Measurements from ENCODE around the gene RPL29. TPM values are rescaled to one million over a fixed set of nuclear protein-coding genes. Genes with fewer than 3 reads are reported as not detected.
A peak's percentile ranks its signal among the peaks of the same experiment; 100 is the strongest.

The RPL29 gene
- total and polyA plus RNA-seq, 2 of the 13 experiments (the other 11 are each of a cell fraction or from before 2014, with no cell fraction given) = 1,348 to 2,263 TPM

DNA sequence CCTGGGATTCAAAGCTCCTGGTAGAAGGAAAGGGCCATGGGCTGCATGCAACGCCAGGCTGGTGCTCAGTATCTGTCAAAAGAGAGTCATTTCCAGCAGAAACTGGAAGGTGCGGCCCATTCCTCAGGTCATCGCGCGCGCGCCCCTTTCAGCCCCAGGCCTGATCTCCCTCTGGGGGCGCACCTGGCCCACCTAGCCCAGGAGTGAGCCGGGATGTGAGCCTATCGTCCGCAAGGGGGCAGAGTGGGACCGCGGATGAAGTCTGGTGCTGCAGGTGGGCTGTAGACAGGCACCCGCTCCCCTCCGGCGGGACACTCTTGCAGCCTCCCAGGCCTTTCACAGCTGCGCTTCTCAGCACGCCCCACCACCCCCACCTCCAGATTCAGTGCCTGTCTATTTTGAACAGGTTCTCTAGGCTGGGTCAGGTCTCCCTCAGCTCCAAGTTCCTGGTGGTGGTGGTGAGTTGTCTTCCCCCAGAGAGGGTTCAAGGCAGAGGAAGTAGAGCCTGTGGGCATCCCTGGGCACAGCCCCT, 5.8 kb upstream of the RPL29 start (continued):
- TF ChIP-seq SIX1 (CRISPR knock-in tag; IDR thresholded peaks at IDR 0.05; ENCODE audit: borderline replicate concordance) (no peak), IRF2 (CRISPR knock-in tag; IDR thresholded peaks at IDR 0.05) (0 out of 2 replicates have a peak, but pooled peaks have one; percentile 39), GTF3A (CRISPR knock-in tag; conservative IDR thresholded peaks at IDR 0.05) (0 out of 2 replicates have a peak, but pooled peaks have one; percentile 61), ZNF431 (CRISPR knock-in tag; IDR thresholded peaks at IDR 0.05; ENCODE audit: borderline replicate concordance, low read depth) (no peak), ZNF326 (CRISPR knock-in tag; IDR thresholded peaks at IDR 0.05; ENCODE audit: borderline replicate concordance) (no peak), TBX3 (IDR thresholded peaks at IDR 0.05; ENCODE audit: borderline replicate concordance) (no peak), GATAD2A (CRISPR knock-in tag; IDR thresholded peaks at IDR 0.05) (peak; percentile 65; the same call in 1 of the 2 replicates), ZIK1 (CRISPR knock-in tag; IDR thresholded peaks at IDR 0.05; ENCODE audit: borderline replicate concordance, low read depth) (0 out of 2 replicates have a peak, but pooled peaks have one; percentile 28), BRD4 (CRISPR knock-in tag; IDR thresholded peaks at IDR 0.05) (no peak), ZNF790 (CRISPR knock-in tag; IDR thresholded peaks at IDR 0.05; ENCODE audit: borderline replicate concordance) (no peak), MTA3 (CRISPR knock-in tag; IDR thresholded peaks at IDR 0.05) (no peak), AFF4 (CRISPR knock-in tag; IDR thresholded peaks at IDR 0.05) (no peak), SETDB1 (CRISPR knock-in tag; IDR thresholded peaks at IDR 0.05; ENCODE audit: borderline replicate concordance) (no peak), HNRNPL (IDR thresholded peaks at IDR 0.05; ENCODE audit: low read depth, low read length) (no peak), ELF3 (CRISPR knock-in tag; IDR thresholded peaks at IDR 0.05) (peak; percentile 31; the same call in 1 of the 2 replicates), ZNF546 (CRISPR knock-in tag; conservative IDR thresholded peaks at IDR 0.05) (no peak), ZNF18 (CRISPR knock-in tag; IDR thresholded peaks at IDR 0.05; ENCODE audit: insufficient replicate concordance) (no peak)
- TF ChIP-seq, protein P1, sequence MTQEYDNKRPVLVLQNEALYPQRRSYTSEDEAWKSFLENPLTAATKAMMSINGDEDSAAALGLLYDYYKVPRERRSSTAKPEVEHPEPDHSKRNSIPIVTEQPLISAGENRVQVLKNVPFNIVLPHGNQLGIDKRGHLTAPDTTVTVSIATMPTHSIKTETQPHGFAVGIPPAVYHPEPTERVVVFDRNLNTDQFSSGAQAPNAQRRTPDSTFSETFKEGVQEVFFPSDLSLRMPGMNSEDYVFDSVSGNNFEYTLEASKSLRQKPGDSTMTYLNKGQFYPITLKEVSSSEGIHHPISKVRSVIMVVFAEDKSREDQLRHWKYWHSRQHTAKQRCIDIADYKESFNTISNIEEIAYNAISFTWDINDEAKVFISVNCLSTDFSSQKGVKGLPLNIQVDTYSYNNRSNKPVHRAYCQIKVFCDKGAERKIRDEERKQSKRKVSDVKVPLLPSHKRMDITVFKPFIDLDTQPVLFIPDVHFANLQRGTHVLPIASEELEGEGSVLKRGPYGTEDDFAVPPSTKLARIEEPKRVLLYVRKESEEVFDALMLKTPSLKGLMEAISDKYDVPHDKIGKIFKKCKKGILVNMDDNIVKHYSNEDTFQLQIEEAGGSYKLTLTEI (CRISPR knock-in tag; conservative IDR thresholded peaks at IDR 0.05) = no peak
- TF ChIP-seq, protein P2, sequence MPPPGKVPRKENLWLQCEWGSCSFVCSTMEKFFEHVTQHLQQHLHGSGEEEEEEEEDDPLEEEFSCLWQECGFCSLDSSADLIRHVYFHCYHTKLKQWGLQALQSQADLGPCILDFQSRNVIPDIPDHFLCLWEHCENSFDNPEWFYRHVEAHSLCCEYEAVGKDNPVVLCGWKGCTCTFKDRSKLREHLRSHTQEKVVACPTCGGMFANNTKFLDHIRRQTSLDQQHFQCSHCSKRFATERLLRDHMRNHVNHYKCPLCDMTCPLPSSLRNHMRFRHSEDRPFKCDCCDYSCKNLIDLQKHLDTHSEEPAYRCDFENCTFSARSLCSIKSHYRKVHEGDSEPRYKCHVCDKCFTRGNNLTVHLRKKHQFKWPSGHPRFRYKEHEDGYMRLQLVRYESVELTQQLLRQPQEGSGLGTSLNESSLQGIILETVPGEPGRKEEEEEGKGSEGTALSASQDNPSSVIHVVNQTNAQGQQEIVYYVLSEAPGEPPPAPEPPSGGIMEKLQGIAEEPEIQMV (CRISPR knock-in tag; IDR thresholded peaks at IDR 0.05; ENCODE audit: low read depth) = 0 out of 2 replicates have a peak, but pooled peaks have one; percentile 59
- TF ChIP-seq, protein P3, sequence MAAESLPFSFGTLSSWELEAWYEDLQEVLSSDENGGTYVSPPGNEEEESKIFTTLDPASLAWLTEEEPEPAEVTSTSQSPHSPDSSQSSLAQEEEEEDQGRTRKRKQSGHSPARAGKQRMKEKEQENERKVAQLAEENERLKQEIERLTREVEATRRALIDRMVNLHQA (CRISPR knock-in tag; IDR thresholded peaks at IDR 0.05) = no peak

Data from HepG2 (cell line).